ENCODE data around the gene ARHGAP22.
A peak's percentile ranks its signal among the peaks of the same experiment; 100 is the strongest.

ARHGAP22 gene

DNA sequence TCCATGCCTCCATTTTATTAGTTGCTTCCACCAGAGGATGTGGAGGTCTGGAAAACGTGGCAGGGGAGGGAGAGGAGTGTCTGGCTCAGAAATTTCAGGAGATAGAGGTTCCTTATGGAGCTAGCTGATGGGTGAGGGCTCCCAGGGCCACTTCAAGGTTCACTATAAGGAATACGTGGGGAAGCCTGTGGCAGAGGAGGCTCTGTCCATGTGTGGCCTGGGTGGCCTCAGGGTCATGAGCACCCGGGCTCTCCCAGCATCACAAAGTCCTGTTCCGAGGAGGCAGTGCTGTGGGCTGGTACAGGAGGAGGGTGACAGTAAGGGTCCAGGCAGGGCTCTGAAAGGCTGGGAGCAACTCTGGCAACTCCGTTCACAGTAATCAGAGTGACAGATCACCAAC, 24.6 kb downstream of the ARHGAP22 start:
- DNase-seq = no peak

DNA sequence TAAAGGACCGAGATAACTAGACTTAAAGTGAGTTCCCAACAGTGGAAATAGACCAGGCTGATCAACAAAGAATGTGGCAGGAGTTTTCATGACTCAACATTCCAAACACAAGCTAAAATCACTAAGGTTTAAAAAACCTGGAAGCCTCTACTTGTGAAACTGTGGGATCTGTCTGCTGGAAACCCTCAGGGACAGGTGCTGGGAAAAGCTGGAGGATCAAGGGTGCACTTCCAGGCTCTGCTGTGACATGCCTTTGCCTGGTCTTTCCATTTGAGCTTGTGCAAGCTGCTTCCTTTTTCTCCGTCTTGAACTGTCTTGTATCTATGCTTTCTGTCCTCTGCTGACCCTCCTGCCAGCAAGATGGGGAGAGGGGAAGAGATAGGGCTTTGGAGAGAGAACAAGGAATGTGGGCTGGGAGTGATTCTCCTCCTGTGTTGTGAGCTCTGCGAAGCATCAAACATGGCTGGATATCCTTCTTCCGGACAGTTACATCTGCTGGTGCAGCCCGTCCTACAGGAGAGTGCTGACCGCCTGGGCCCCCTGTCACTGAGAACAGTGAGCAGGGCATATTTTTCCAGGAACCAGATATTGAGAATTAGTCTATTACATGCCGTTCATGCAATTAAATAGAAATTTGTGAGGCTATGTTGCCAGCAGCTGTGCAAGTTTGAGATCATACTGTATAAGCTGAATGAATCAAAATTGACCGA, 25.5 kb downstream of the ARHGAP22 start:
- DNase-seq = no peak

DNA sequence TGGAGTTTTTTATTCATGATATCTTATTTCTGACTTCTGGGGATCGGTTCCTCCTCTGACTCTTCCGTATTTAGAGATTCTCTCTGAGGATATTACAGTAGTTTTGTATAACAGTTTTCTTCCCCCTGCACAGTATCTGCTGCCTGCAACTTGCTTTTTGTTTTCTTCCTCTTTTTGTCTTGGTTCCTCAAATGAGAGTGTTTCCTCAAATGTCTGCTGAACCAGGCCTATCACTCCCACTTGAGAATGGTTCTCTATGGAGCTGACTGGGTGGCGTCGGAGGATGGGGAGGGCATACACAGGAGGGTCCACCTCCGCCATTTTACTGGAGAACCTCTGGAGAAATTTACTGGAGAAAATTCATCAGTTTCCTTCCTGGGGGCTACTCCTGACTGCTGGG, 27.7 kb downstream of the ARHGAP22 start:
- no peak for DNase-seq

DNA sequence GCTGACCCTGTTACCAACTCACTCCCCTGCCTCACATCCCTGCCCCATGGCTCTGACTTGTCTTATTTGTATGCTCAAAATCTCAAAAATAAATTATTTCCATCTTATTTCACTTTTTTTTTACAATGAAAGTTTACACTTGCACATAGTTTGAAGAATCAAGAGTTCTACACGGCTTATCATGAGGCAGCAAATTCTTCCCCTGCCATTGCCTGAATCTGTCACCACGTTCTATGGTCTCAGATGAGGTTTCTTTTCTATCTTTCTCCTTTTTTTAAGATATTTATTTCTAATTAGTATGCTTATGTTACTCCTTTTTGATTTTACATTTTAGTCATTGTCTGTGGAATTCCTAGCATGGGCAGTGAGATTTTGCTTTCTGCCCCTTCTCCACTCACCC, 28.4 kb downstream of the ARHGAP22 start:
- DNase-seq = no peak

DNA sequence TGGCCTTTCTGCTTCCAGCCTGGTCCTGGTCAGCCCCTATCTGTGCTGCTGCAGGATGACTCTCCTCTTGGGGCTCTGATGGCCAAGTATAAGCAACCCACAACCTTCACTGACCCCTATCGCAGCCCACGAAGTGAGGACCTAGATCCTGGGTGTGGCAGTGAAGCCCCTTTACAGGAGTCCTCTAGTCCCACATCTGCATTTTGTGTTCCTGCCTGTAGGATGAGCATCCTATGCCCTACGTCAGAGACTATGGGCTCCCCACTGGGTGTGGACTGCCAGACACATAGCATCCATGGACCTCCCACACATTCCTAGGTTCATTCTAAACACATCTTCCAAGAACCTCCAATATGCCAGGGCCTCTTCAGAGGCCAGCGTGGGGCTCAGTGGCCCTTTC, 29.0 kb downstream of the ARHGAP22 start:
- DNase-seq = no peak

DNA sequence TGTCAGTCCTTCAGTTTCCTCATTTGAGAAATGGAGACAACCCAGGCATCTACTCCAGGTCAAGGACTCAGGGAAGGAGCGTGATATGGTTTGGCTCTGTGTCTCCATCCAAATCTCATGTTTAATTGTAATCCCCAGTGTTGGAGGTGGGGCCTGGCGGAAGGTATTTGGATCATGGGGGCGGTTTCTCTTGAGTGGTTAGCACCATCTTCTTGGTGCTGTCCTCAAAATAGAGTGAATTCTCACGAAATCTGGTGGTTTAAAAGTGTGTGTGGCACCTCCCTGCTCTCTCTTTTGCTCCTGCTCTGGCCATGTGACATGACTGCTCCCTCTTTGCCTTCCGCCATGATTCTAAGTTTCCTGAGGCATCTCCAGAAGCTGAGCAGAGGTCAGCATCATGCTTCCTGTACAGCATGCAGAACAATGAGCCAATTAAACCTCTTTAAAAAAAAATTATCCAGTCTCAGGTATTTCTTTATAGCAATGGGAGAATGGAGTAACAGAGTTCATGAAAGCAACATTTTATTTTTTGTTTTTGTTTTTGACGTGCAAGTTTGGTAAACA, 30.0 kb downstream of the ARHGAP22 start:
- DNase-seq = no peak

DNA sequence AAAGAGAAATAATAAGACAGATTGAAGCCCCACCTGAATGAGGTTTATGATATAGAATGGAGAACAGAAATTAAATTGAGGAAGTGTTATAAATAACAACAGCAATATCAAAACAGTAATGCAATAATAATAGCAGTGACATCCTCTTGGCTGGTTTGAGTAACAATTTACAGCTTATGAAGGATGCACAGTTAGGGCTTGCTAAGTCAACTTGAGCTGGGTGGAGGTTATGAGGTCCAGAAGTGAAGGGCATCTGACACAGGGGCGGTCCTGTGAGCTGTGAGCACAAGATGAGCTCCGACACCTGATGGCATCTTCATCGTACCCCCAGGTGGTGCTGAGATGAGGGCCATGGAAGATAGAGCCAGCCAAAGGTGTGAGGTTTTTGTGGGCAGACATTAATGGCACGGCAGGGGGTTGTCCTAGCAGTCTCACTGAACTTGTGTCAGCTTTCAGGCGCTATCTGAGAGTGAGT, 30.5 kb downstream of the ARHGAP22 start:
- no peak for DNase-seq

DNA sequence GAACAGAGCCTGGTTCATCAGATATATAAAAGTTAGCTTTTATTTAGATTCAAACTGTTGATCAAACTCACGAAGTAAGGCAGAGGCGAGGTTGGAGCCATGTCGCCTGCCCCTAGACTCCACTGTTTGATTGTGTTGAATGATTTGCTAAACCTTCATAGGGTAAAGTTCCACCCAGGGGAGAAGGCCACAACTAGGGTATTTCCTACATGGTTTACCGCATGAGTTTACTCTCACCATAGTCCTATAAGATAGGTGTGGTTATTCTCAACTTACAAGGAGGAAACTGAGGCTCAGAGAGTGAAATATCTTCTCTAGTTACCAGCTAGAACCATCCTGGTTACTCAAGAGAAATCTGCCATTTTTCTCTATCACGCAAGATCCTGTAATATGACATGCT, 31.8 kb downstream of the ARHGAP22 start:
- DNase-seq = no peak

DNA sequence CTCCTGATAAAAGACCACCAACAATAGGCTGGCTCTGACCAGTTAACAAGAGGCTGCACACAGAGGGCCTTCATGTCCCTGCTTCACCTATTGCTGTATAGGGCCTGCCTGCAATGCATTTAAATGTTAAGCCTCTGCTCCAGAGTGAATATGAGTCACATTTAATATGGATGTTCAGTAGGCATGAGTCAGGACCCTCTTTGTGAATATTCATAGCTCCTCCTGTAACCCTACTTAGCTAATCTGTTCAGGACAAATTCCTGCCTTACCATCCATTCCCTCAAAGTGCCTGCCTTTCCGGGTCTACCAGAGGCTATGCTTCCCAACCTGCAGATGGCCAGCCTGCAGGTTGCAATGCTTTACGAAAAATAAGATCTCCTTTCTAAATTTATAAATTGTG, 32.5 kb downstream of the ARHGAP22 start:
- peak; percentile 88 for DNase-seq

DNA sequence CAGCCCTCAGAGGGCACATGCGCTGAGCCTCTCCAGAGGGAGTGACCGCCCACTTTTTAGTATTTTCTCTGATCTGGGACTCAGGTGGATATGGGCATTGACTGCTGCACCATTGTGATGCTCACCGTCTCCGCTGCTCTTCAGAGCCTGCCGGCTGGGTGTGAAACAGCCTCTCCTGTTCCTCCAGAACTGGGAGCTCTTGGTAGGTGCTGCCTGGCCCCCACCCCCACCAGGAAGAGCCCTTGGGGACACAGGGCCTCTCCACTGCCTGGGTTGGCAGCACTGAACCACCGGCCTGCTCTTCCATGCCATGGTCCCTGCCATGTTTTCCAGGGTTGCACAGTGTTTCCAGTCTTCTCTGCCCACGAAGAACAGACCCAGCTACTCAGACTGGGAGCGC, 36.3 kb downstream of the ARHGAP22 start:
- DNase-seq = no peak

DNA sequence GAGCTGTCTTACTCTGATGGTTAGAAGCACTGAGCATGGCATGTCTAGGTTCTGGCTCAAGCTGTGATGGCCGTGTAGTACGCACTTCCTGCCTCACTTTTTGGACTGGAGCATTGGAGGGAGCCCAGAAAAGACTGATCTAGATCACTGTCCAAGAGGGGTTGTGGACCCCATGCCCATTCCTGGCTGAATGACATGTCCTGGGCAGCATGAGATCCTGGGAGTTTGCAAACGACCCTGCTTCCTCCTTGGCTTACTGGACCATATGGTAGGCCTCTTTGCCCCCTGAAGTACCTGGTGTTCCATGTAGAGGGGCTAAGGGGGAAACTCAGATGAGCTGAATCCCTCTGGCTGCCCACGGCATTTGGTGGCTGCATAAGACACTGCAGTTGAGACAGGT, 36.7 kb downstream of the ARHGAP22 start:
- no peak for DNase-seq

DNA sequence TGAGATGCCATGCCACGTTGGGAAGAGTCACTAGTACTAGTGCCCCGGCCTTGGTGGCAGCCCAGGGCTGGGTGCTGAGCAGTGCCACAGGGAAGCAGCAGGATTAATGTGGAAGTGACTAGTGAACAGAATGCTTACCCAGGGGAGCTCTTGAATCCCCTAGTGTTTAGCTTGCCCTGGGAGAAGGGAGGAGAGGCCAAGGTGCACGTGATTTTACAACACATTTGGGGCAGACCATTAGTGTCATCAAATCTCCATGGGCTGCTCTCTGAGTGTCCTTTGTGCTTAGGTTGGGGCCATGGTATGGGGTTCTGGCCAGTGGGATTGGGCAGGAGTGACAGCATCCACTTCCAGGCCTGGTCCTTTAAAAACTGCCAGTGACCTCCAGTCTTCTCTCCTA, 37.5 kb downstream of the ARHGAP22 start:
- DNase-seq = no peak

DNA sequence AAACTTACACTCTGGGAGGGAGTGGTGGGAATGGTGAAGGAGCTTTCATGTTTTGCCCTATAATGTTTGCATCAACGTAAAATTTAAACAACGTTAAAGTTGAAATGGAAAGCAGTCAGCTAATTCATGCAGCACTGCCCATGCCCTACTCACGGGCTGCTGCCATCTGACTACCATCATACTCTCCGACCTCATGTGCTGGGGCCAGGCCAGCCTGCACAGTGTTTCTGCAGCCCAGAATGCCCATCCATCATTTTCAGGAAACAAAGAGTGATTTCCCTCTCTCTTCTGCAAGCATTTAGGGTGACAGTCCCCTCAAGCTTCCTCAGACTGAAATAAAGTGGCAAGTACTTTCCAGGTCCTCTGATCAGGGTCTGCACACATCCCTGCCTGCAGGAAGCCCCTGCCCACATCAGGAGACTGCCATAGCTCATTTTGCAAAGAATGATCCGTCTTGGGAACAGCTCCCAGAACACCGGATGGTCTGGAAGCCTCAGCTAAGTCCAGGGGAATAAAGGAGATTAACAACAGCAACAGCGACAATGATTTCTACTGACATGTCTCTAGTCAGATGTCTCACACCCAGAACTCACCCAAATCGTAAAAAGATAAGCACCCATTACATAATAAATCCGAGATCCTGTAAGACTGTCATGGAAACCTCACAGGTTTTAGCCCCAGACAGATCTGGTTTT, 40.3 kb downstream of the ARHGAP22 start:
- DNase-seq = no peak

DNA sequence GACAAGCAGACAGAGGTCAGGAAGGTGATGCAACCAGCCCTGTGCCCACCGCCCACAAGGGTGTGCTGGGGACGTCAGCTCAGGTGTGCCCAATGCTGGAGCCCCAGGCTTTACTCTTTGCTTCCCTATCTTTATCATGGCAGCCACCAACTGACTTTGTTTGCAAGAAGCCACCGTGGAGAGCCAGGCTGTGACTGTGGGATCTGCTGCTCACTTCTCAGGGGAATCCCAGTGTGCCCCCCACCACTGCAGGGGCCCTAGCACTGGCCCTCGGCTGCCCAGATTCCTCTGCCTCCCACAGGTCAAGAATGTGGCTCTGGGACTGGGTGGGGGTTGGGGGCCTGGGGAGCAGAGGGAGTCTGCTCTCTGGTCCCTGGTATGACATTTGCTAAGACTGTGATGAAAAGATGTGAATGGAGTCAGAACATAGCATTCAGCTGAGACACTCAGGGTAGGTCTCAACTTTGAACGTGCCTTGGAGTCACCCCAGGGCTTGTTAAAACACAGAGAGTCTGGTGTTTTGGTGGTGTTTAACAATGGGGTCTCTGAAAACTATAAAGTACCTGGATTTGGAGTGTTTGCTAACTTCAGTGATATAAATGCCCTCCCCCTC, 47.3 kb downstream of the ARHGAP22 start:
- DNase-seq = no peak

DNA sequence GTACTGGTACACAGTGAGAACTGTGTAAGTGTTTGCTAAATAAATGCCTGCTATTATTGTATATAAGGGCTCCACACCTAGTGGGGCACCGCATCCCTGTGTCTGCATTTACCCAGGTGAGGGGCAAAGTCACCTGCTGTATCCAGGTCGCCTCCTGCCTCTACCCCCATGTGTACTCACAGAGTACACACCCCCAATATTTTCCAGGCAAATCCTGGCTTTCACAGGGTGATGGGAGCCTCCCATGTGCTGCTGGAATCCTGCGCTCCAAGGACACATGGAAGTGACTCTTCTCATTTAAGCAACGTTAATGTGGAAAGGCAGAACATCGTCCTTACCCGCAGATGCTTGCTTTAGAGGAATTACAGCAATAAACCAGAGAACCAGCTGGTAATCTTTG, 48.2 kb downstream of the ARHGAP22 start:
- no peak for DNase-seq

DNA sequence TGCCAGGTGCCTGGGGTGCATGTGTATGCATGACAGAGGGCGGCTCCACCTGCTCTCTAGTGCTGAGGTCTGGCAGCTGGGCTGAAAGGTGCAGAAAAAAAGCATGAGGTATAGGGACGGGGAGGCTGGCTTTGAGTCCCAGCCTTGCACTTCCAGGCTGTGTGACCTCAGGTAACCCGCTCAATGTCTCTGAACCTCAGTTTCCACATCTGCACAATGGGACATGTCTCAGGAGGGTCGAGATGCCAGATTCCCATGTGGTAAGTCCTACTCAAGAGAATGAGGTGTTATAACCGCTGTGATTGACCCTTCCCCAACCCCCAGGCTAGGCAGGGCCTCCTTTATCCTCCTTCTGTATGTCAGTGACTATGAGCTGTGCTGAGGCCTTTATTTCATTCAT, 48.8 kb downstream of the ARHGAP22 start:
- DNase-seq = no peak

DNA sequence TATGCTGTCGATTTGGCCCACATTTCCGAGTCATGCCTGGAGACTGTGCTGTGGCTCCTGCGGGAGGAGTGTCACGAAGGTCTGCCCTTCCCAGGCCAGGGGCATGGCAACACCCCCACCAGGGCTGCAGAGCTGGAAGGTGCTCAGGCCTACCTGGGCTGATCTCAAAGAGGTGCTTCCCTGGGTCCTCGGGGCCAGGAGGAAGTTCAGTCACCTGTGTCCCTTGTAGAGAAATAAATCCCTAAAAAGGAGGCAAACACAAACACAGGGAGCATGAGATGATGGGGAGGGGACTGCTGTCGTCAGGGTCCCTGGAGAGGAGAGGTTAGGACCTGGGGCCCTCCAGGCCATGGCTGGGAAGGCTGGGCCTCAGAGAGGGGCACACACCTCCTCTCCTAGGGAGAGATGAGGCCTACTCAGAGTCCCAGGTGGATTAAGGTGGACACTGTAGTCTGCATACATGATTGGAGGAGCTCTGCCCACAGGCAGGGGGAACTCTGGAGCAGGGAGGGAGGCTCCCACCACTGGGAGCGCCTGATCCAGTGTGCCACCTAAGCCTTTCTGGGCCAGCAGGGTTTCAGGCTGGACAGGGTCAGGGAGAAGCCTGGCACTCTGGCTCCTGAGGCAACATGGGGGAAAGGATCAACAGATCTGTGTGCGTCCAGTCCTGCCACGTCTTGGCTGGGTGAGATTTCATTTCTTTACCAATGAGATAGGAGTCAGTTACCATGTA, 49.4 kb downstream of the ARHGAP22 start:
- DNase-seq = no peak

DNA sequence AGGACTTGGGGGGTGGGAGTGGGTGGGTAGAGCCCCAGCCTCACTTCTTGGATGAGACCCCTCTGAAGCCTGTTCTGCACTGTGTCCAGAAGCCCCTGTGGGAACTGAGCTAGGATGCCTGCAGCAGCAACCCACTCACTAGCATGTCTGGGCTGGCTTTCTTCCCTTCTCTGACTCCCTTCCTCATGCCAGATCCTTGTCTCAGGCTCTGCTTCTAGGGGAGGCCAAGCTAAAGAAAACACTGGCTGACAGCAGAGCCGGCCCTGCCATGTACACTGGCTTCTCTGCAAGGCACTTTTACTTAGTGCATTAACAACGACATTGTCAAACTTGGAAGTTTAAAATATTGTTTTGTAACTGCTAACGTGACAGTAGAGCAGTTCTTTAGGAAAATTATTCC, 50.2 kb downstream of the ARHGAP22 start:
- no peak for DNase-seq

DNA sequence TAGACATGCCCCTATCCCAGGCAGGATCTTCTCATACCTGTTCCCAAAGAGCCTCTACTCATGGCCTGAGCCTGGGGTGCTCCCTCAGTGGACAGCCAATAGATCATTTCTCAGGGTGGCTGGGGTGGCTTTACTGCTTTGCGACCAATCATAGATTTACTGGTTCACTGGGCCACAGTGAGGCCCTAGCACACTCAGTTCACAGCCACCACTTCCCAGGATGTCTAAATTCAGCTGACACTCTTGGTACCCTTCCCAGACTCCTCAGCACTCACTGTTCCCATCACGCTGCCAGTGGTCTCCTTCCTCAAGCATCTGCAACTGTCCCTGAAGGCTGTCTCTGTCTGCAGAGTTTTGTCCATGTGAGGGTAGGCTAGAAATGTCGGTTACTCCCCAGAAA, 50.6 kb downstream of the ARHGAP22 start:
- DNase-seq = no peak

DNA sequence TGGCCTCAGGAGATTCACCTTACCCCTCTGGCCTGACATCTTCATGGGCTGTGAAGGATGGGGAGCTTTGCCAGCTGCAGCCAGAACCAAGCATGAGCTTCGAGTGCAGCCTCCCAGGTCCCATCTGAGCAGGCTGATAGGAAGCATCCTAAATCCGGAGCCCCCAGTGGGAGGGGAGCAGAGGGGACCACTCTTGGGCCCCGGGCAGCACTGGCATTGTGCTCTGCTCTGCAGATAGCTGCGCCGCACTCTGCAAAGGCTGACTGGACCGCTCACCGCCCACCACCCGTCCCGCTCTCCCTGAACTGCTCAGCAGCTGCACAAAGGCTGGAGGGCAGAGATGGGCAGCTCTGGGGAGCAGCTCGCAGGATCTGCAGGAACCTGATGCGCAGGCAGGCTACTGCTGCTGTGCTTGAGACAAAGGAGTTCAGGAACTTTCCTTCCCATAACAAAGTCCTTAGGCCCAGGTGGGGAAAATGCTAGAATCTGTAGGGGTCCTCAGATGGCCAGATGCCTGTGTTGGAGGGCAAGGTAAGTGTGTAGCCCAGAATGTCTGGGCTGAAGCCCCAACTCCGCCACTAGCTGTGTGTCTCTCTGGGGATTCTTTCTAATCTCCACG, 51.8 kb downstream of the ARHGAP22 start:
- no peak for DNase-seq

DNA sequence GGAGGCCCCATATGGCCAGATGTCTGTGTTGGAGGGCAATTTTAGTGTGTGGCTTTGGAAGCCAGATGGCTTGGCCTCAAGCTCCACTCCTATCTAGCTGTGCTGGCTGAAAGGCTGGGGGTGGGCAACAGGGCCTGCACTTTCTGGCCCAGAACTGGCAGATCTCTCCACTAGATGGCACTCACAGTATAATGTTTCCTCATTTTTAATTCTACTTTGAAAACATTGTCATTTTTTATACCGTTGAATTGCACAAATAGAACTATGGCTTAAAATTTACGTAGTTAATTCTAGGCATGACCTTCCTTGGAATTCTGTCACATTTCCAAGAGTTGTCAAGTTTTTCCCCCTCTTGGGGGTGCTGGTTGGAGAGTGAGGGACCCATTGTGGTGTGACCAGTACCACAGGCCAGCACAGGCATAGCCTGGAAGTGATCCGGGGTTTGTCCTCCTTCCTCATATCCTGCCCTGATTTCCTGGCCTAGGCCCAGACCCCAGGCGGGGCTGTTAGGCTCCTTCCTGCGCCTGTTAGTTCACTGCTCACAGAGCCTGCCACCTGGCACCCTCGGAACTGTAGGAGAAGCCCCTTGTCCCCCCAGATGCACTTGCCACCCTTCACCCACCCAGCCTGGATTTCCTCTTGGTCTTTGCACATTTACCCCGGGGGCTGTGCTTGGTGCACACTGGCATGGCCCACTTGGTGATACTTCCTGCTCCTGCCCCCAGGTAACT, 52.8 kb downstream of the ARHGAP22 start:
- DNase-seq = peak; percentile 34

DNA sequence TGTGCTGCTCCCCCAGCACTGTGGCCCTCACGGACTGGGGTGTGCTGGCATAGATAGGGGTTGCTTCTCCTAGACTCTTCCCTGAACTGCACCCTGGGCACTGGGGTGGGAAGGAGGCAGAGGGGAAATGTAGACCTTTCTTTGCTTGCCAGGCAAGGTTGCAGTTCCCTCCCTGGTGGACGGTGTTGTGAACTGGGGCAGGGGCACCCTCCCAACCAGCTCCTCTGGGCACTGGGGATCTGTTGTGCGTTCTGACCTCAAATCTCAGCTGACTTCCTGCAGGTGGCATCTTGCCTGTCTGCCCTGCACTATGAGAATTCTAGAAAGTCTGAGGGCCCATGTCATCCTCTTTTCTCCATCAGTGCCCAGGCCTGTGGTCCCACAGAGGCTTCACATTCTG, 53.9 kb downstream of the ARHGAP22 start:
- DNase-seq = no peak
